ENCODE data around the gene ARID1A. TPM values are rescaled to one million over a fixed set of nuclear protein-coding genes. Genes with fewer than 3 reads are reported as not detected.

The ARID1A gene
- total RNA-seq, 1 donor from 2014 or later = 142 TPM

- peaks cover 96% of the 10 kb centered on the region for H3K36me3 Mint-ChIP-seq (ENCODE audit: low read depth)
- POLR2A ChIA-PET = interaction anchor here (1.6 kb wide), 1 partner anchor 13 kb away, joined by 4 read pairs; the partner anchor contains the start of gene PIGV
- no peak overlapping the region for H3K27ac Mint-ChIP-seq
These were observed 78.6 kb downstream of the ARID1A start for GRCh38 chr1:26774462-26774861.

GRCh38 chr1:26775666-26776065 lies 79.9 kb downstream of the ARID1A start:
- Mint-ChIP-seq H3K9me3 (no peaks in the 10 kb centered on the region), H3K36me3 (ENCODE audit: low read depth) (peaks cover 98% of the 10 kb centered on the region), H3K27me3 (no peaks in the 10 kb centered on the region), H3K4me3 (no peak overlapping the region), H3K27ac (no peak overlapping the region), H3K4me1 (peaks cover 15% of the 10 kb centered on the region)
- ATAC-seq (ENCODE audit: low read depth) = no peak
- no peak for DNase-seq
- ChIA-PET CTCF (no interaction called here), POLR2A (no interaction called here)
- no peak for TF ChIP-seq CTCF (IDR thresholded peaks at IDR 0.05)
- intact Hi-C loops (cut with micrococcal nuclease) = no loop called here

More at GRCh38 chr1:26774462-26774861, 78.6 kb downstream of the ARID1A start:
- H3K4me1 Mint-ChIP-seq = peaks cover 15% of the 10 kb centered on the region
- no peak overlapping the region for H3K4me3 Mint-ChIP-seq
- no peak for ATAC-seq (ENCODE audit: low read depth)
- no peaks in the 10 kb centered on the region for H3K9me3 Mint-ChIP-seq
- intact Hi-C loops (cut with micrococcal nuclease) = no loop called here
- CTCF ChIA-PET = interaction anchor here (1.1 kb wide), 1 partner anchor 14 kb away, joined by 3 read pairs; no protein-coding TSS in a partner anchor
- DNase-seq = no peak
- no peaks in the 10 kb centered on the region for H3K27me3 Mint-ChIP-seq
- TF ChIP-seq CTCF (IDR thresholded peaks at IDR 0.05) = no peak

- no peaks in the 10 kb centered on the region for H3K27me3 Mint-ChIP-seq
These were observed 83.4 kb downstream of the ARID1A start for GRCh38 chr1:26779098-26779668.

GRCh38 chr1:26780344-26780957 lies 84.6 kb downstream of the ARID1A start:
- Mint-ChIP-seq H3K36me3 (ENCODE audit: low read depth) (peaks cover 75% of the 10 kb centered on the region), H3K4me3 (no peak overlapping the region), H3K9me3 (no peaks in the 10 kb centered on the region), H3K27ac (peak overlapping the region; percentile 73), H3K27me3 (no peaks in the 10 kb centered on the region), H3K4me1 (peaks cover 27% of the 10 kb centered on the region)
- intact Hi-C loops (cut with micrococcal nuclease) = no loop called here
- DNase-seq = no peak
- POLR2A ChIA-PET = interaction anchor here (0.6 to 0.7 kb wide), 2 partner anchors 15 to 73 kb away, joined by 3 to 4 read pairs; no protein-coding TSS in a partner anchor
- CTCF ChIA-PET = interaction anchor here (3.2 kb wide), 1 partner anchor 9 kb away, joined by 17 read pairs; no protein-coding TSS in a partner anchor
- no peak for ATAC-seq (ENCODE audit: low read depth)
- TF ChIP-seq CTCF (IDR thresholded peaks at IDR 0.05) = no peak

More at GRCh38 chr1:26779098-26779668, 83.4 kb downstream of the ARID1A start:
- no peak for DNase-seq
- H3K27ac Mint-ChIP-seq = peak overlapping the region; percentile 56
- TF ChIP-seq CTCF (IDR thresholded peaks at IDR 0.05) = no peak
- CTCF ChIA-PET = interaction anchor here (0.9 to 3.2 kb wide), 3 partner anchors 10 to 82 kb away, joined by 3 to 17 read pairs (median 3); no protein-coding TSS in a partner anchor
- intact Hi-C loops (cut with micrococcal nuclease) = no loop called here
- peaks cover 15% of the 10 kb centered on the region for H3K4me1 Mint-ChIP-seq
- ATAC-seq (ENCODE audit: low read depth) = no peak
- H3K36me3 Mint-ChIP-seq (ENCODE audit: low read depth) = peaks cover 88% of the 10 kb centered on the region
- no peak overlapping the region for H3K4me3 Mint-ChIP-seq
- POLR2A ChIA-PET = interaction anchor here (1.1 to 1.4 kb wide), 3 partner anchors 81 to 177 kb away, joined by 3 to 6 read pairs (median 3); no protein-coding TSS in a partner anchor
- H3K9me3 Mint-ChIP-seq = no peaks in the 10 kb centered on the region

- peaks cover 36% of the 10 kb centered on the region for H3K4me1 Mint-ChIP-seq
- TF ChIP-seq CTCF (IDR thresholded peaks at IDR 0.05) = no peak
- H3K36me3 Mint-ChIP-seq (ENCODE audit: low read depth) = peaks cover 67% of the 10 kb centered on the region
- intact Hi-C loops (cut with micrococcal nuclease) = no loop called here
- ATAC-seq (ENCODE audit: low read depth) (no peak), DNase-seq (no peak)
- no peaks in the 10 kb centered on the region for H3K27me3 Mint-ChIP-seq
- POLR2A ChIA-PET = interaction anchor here (0.6 to 1.2 kb wide), 4 partner anchors 15 to 84 kb away, joined by 3 to 5 read pairs (median 4); no protein-coding TSS in a partner anchor
- H3K9me3 Mint-ChIP-seq = no peaks in the 10 kb centered on the region
- H3K27ac Mint-ChIP-seq = peak overlapping the region; percentile 62
- no peak overlapping the region for H3K4me3 Mint-ChIP-seq
- CTCF ChIA-PET = interaction anchor here (0.6 to 1.2 kb wide), 3 partner anchors 8 to 179 kb away, joined by 3 to 4 read pairs (median 3); no protein-coding TSS in a partner anchor
These were observed 85.5 kb downstream of the ARID1A start for GRCh38 chr1:26781206-26781825.

Data from activated B cell treated with CpG ODN at 0.5 μM for 24 hours (primary cell).